Measurements from ENCODE around the gene UNC80.

Gene UNC80

GRCh38 chr2:209973328-209973727, 201.7 kb downstream of the UNC80 start:
- no peak for DNase-seq

GRCh38 chr2:209974576-209974975, 202.9 kb downstream of the UNC80 start:
- no peak for DNase-seq

GRCh38 chr2:209976698-209977385, 205.2 kb downstream of the UNC80 start:
- no peak for DNase-seq

- peak in 1 of 2 donors; percentile 58 for DNase-seq
Observed at GRCh38 chr2:209977386-209978239, 206.0 kb downstream of the UNC80 start.

GRCh38 chr2:209984291-209984690, 212.7 kb downstream of the UNC80 start:
- no peak for DNase-seq

- DNase-seq, result no peak
Observed at GRCh38 chr2:209985874-209986273, 214.2 kb downstream of the UNC80 start.

- no peak for DNase-seq
Observed at GRCh38 chr2:209986415-209986814, 214.8 kb downstream of the UNC80 start.

- no peak for DNase-seq
Observed at GRCh38 chr2:209988010-209988409, 216.4 kb downstream of the UNC80 start.

- no peak for DNase-seq
Observed at GRCh38 chr2:209990838-209991237, 219.2 kb downstream of the UNC80 start.

- no peak for DNase-seq
Observed at GRCh38 chr2:209993968-209994367, 222.3 kb downstream of the UNC80 start.

GRCh38 chr2:209998596-209998995, 227.0 kb downstream of the UNC80 start:
- DNase-seq, result no peak

- no peak for DNase-seq
Observed at GRCh38 chr2:210000464-210001324, 229.1 kb downstream of the UNC80 start.

- DNase-seq, result peak; percentile 95 to 96
Observed at GRCh38 chr2:210002158-210003157, 230.8 kb downstream of the UNC80 start, which contains the start of gene RPE. TSS of gene RPE (plus strand) at chr2:210002638. CDS start at chr2:210002662, 24 bp downstream.

GRCh38 chr2:210003359-210003758, 231.7 kb downstream of the UNC80 start:
- DNase-seq, result no peak

GRCh38 chr2:210004881-210005280, 233.2 kb downstream of the UNC80 start:
- no peak for DNase-seq

- no peak for DNase-seq
Observed at GRCh38 chr2:210007895-210008294, 236.3 kb downstream of the UNC80 start.

- no peak for DNase-seq
Observed at GRCh38 chr2:210009126-210009525, 237.5 kb downstream of the UNC80 start.

- DNase-seq, result no peak
Observed at GRCh38 chr2:210009896-210010295, 238.3 kb downstream of the UNC80 start.

GRCh38 chr2:210020138-210020537, 248.5 kb downstream of the UNC80 start:
- DNase-seq, result peak in 1 of 2 donors; percentile 11

GRCh38 chr2:210022824-210023223, 251.2 kb downstream of the UNC80 start:
- no peak for DNase-seq

- no peak for DNase-seq
Observed at GRCh38 chr2:210027608-210028007, 256.0 kb downstream of the UNC80 start.

GRCh38 chr2:210028178-210028577, 256.5 kb downstream of the UNC80 start:
- DNase-seq, result no peak

Data from CD4-positive, alpha-beta T cell treated with Interferon alpha-2 for 1 hour (primary cell).